Stimulated activated CD8-positive, alpha-beta memory T cell treated with anti-CD3 and anti-CD28 coated beads, Interleukin-7, amount 100 ng/mL, for 48 hours (primary cell): ENCODE results near the gene C17orf50.
"Not testable (repeated sequence)": the region's sequence is repeated elsewhere in the genome, so short reads cannot be mapped to it uniquely, and the experiment has no call there.

Experiments used
- DNase-seq, 2 donors: peaks; one replicate each; pipeline ENCODE4 v3.0.0-alpha.2; 2020; ENCODE audit warnings: low read depth in 1 of 2; ENCODE audit errors: extremely low read depth in 1 of 2

Gene C17orf50

GRCh38 chr17:35751541-35751940, 9.1 kb upstream of the C17orf50 start:
- DNase-seq, result not testable (repeated sequence)

- DNase-seq, result no peak
Observed at GRCh38 chr17:35752471-35752870, 8.2 kb upstream of the C17orf50 start.

DNA sequence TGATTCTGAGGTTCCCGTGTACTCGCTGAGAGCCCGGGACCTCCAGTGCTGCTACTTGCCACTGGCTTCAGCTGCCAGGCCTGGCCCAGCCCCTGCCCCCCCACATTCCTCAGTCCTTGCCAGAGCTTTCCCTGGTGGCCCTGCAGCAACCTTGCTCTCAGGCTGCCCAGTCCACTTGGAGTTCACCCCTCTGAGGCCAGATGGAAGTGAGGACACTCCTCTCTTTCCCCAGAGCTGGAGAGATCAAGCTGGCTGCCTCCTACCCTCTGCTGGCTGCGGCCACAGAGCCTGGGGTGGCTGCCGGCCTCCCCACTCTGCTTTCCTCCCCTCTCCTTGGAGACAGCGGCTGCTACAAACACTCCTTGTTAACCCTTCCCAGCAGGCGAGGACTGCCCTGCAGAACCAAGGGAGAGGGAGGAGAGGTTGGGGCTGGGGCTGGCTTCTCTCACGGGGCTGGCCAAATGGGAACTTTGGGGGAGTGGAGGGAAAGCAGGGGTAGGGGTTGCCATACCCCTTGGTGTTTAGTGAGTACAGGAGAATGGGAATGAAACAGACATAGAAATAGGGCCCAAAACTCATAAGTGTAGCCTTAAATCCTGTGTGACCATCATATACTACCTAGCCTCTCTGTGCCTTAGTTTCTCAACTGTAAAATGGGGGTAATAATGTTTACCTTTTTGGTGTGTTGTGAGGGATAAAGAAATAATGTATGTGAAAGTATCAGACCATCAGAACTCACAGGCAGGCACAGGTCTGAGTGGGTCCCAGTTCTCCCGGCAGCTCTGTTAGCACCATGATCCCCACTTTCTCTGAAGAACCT, 7.5 kb upstream of the C17orf50 start, which contains the start of gene GAS2L2:
Gene GAS2L2, minus strand, starts transcription at position 295 of the 820 bp plus-strand sequence. CDS start 389 bp downstream, outside the sequence.
- DNase-seq, result no peak

GRCh38 chr17:35757243-35757642, 3.4 kb upstream of the C17orf50 start:
- DNase-seq, result no peak

DNA sequence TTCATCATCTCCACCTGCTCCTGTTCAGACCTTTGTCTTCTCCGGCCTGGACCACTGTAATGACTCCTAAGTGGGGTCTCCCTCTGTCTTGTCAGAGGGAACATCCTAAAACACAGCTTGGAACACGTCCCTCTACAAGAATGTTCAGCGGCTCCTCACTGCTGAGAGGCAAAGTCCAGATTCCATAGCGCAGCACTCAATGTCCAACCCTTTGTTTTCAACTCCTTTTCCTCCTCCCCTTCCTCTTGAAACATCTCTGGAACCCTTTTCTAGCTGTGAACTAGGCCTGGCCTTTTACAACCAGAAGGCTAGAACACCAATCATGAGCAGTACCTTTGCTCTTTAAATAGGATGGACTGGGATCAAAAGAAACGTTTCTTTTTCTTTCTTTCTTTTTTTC, 914 bp downstream of the C17orf50 start:
- no peak for DNase-seq

DNA sequence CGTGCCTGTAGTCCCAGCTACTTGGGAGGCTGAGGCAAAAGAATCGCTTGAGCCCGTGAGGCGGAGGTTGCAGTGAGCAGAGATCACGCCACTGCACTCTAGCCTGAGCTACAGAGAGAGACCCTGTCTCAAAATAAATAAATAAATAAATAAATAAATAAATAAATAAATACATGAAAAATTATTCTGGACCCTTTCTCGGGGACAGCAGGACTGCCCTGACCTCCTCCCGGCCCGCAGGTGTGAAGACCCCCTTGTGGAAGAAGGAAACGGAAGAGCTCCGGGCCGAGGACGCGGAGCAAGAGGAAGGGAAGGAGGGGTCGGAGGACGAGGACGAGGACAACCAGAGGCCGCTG, 3.1 kb downstream of the C17orf50 start:
- DNase-seq, result no peak

DNA sequence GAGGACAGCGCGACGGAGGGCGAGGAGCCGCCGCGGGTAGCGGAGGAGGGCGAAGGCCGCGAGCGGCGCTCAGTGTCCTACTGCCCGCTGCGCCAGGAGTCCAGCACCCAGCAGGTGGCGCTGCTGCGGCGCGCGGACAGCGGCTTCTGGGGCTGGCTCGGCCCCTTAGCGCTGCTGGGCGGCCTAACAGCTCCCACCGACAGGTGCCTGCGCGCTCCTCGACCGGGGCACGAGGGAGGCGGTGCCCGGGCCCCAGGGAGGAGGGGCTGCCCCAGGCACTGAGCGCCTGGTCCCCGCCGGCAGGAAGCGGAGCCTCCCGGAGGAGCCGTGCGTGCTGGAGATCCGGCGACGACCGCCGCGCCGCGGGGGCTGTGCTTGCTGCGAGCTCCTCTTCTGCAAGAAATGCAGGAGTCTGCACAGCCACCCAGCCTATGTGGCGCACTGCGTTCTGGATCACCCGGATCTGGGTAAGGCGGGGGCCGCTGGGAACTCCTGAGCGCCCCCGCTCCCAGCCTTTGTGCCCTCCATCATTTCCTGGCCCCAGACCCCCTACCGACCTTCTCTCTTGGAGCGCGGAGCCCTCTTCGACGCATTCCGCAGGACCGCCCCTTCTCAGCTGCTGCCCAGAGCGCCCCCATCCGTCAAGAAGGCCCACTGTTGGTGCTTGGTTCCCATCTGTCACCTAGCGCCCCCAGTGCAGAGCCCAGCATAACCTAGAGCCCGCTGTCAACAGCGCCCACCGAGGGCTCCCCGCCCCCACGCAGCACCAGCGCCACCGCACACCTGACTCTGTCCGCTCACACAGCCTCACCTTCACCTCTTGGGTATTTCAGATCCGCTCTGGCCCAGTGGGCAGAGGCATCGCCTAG, 3.7 kb downstream of the C17orf50 start:
- DNase-seq, result peak; percentile 77 to 84

GRCh38 chr17:35765086-35765710, 4.5 kb downstream of the C17orf50 start:
- DNase-seq, result no peak

- DNase-seq, result no peak
Observed at GRCh38 chr17:35765756-35766488, 5.2 kb downstream of the C17orf50 start.

GRCh38 chr17:35766489-35766877, 5.8 kb downstream of the C17orf50 start:
- DNase-seq, result no peak

GRCh38 chr17:35766903-35767510, 6.3 kb downstream of the C17orf50 start:
- DNase-seq, result no peak

DNA sequence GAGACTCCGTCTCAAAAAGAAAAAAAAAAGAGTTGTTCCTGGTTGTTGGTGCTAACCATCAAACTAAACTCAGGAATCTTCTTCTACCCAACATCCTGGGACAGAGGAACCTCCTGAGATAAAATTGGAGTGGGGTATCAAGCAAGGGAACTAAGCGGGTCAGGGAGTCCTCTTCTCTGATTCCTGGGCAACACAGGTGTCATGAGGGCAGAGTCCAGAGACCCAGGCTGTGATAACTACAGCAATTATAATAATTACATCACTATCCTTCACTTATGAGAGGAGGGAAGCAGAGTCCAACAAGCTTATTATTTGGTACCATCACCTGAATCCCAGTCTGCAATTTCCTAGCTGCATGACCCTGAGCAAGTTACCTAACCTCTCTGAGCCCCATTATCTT, 8.1 kb downstream of the C17orf50 start:
- DNase-seq, result no peak

DNA sequence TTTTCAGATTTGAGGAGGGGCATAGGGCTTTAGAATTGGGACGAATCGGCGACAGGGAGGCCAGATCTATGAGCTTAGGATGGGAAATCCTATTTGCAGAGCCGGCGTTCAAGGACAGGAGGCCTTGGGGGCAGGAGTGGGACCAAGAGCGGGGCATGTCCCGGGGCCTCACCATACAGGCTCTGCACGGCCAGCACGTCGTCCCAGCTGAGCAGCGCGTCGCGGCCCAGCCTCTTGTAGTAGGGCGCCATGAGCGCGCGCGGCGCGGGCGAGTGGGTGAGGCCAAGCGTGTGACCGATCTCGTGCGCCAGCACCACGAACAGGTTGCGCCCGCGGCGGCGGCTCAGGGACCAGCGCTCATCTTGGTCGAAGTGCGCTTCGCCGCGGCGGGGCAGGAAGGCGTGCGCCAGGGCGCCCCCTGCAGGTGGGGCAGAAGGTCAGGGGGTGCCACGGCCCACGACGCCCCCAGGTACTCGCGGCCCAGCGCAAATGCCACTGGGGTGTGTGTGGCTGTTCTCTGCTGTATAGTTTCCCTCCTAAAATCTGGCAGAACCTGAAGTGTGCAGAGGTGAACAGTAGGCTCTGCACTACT, 9.3 kb downstream of the C17orf50 start:
- no peak for DNase-seq

- no peak for DNase-seq
Observed at GRCh38 chr17:35773129-35773528, 12.4 kb downstream of the C17orf50 start.

DNA sequence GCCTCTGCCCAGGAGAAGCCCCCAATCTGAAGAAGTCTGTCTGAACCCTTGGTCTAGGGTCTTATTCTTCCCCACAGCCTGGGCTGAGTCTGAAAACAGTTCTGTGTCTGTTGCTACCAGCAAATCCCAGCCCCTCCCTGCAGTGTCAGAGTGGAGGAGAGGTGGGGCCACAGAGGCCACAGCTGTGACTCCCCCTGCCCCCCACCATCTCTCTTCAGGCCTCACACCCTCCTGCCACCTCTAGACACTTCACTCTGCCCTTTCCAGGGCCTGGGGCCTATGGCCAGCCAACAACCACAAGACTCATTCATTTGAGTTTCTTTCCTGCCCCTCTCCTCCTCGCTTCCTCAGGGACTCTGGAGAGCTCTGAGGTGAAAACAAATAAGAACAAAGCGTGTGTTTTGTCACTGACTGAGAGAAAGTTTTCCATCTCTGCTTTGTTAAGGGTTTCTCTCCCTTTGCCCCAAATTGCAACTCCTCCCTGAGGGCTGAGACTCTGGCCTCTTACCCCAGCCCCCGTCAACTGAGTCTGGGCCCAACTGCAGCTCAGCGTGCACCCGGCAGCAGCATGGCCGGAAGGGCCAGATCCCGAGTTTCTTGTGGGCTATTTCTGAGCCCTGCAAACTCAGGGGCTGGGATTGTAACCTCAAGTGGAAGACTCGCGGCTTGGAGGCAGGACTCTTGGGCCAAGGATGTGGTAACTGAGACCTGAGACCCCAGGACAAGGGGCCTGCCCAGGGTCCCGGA, 13.2 kb downstream of the C17orf50 start:
- DNase-seq, result no peak

- no peak for DNase-seq
Observed at GRCh38 chr17:35774499-35774898, 13.8 kb downstream of the C17orf50 start.

DNA sequence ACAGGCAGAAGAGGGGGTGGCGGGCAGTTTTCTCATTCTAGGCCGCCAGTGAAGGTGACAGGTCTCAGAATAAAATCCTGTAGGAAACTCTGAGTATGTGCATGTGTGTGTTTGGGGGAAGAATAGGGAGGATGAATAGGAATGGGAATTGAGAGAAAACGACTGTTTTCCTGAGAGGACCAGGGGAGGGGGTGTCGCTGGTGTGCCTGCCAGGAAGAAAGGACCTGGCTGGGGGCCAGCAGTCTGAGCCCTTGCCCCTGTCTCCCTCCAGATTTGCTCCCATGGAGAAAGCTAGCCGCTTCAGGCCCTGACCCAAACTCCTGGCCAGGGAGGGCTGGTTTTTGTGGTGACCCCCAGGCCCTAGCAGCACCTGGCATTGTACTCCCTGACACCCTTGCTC, 14.4 kb downstream of the C17orf50 start:
- DNase-seq, result no peak

- no peak for DNase-seq
Observed at GRCh38 chr17:35775583-35775982, 14.9 kb downstream of the C17orf50 start.

DNA sequence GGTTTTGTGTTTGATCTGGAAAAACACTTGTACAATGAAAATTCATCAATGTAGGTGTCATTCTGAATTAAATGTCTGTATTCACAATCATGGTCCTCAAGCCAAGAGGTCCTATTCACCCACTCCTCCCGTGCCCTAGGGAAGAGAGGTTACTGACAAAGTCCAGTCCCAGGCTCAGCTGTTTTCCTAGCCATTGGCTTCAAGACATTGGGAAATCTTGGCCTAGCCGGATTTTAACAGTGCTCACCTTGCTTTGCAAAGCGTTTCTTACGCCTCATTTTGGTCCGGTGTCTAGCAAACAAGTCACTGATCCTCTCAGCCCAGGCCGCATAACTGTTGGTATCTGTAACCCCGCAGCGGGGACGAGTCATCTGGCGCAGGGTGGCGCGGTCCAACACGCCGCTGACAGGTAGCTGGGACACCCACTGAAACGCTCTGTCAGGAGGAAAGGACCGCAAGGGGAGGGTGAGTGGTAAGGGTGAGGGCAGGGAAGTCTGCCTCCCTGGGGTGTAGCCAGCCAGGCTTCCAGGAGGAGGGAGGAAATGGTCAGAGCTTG, 18.0 kb downstream of the C17orf50 start:
- no peak for DNase-seq
